Measurements from ENCODE around the gene PALB2.
A peak's percentile ranks its signal among the peaks of the same experiment; 100 is the strongest.

PALB2 gene

GRCh38 chr16:23640931-23641765 is at the start of gene PALB2, which contains the start of gene DCTN5:
TSS of gene PALB2 (minus strand) at chr16:23641310. CDS start at chr16:23641157, 153 bp downstream.
TSS of gene DCTN5 (plus strand) at chr16:23641466. CDS start at chr16:23641543, 77 bp downstream.
- DNase-seq: peak; percentile 89 to 91

- no peak for DNase-seq
Measured at GRCh38 chr16:23689442-23690187, 48.5 kb upstream of the PALB2 start.

- no peak for DNase-seq
Measured at GRCh38 chr16:23687034-23687808, 46.1 kb upstream of the PALB2 start.

DNA sequence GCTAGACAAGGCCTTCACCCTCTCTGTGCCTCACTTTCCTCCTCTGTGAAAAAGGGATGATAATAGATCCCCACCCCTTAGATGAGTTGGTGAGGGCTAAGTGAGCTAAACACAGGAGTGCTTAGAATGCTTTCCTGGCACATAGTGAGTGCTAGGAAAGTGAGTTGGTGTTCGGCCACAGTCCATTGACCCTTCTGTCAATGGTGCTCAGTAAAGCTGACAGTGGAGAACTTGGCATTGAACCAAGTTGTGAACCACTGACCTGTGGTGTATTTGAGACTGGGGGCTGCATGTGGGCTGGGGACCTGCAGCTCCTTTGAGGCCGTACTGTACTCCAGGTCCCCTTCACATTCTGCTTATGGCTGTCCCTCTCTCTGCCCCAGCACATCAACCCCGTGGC is 42.4 kb upstream of the PALB2 start:
- no peak for DNase-seq

GRCh38 chr16:23682181-23682580 is 41.1 kb upstream of the PALB2 start:
- no peak for DNase-seq

GRCh38 chr16:23679986-23680336 is 38.9 kb upstream of the PALB2 start:
- no peak for DNase-seq

- peak; percentile 47 to 49 for DNase-seq
Measured at GRCh38 chr16:23679274-23679985, 38.3 kb upstream of the PALB2 start.

GRCh38 chr16:23678430-23679273 is 37.5 kb upstream of the PALB2 start, which contains the start of gene PLK1:
TSS of gene PLK1 (plus strand) at chr16:23678889. CDS start at chr16:23678933, 44 bp downstream.
- DNase-seq: peak; percentile 86 to 90

DNA sequence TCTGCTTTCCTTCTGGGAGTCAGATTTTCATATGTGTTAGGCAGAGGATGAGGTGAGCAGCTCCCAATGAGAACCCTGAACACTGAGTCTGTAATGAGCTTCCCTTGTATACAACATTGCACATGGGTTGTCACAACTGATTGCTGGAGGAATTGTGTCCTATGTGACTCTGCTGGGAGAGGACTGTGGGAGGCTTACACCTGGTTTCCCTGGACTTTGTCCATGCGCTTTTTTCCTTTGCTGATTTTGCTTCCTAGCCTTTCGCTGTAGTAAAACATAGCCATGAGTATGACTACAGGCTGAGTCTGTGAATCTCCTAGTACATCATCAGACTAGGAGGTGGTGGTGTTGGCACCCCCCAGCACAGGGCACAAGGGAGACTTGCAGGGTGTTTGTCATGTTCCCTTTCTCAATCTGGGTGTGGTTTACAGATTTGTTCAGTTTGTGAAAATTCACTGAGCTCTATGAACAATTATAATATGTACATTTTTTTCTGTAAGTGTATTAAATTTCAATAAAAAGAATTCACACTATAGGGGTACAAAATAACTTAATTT is 35.9 kb upstream of the PALB2 start:
- no peak for DNase-seq

DNA sequence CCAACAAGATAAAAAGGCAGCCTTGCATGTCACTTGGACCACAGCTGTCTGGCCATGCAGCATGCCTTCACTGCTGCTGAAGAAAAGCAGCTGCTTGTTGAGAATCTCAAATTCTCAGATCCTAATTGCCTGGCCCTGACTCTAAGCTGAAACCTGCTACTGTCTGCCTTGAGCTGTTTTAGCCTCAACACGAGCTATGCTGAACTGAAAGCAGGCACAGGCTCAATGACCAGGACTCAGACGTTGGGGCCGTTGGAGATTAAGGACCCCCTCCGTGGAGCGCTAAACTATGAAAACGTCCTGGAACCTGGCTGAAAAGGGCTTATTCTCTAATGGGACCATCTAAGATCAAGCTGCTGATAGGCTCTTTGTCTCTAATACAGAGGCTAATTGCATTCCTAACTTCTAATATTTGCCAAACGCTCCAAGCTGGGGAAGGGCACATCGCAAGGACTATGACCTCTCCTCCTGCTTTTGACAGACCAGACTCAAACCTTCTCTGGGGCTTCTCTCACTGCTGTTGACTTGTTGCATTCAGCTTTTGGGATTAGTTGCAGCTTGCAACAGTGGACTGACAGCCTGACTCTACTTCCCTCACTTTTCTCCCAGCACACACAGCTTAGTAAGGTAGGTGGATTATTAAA is 33.0 kb upstream of the PALB2 start:
- no peak for DNase-seq

GRCh38 chr16:23670137-23670776 is 29.1 kb upstream of the PALB2 start:
- DNase-seq: peak; percentile 47 to 64

DNA sequence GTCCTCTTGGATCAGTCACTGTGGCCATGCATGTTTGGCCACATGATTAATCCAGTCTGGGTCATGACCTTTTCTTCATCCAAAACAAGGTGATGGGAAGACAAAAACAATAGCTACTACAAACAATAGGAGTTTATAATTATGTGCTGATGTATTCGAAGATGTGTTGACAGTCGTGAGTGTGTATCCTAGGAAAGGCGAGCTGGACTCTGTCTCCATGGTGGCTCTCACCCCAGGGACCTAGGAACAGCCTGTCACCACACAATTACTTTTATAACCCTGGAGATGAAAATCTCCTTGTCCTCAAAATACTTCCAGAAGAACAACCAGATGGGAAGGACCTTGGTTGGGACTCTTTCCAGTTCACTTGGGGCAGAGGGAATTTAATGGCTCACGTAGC is 27.8 kb upstream of the PALB2 start:
- no peak for DNase-seq

- no peak for DNase-seq
Measured at GRCh38 chr16:23668225-23668624, 27.1 kb upstream of the PALB2 start.

DNA sequence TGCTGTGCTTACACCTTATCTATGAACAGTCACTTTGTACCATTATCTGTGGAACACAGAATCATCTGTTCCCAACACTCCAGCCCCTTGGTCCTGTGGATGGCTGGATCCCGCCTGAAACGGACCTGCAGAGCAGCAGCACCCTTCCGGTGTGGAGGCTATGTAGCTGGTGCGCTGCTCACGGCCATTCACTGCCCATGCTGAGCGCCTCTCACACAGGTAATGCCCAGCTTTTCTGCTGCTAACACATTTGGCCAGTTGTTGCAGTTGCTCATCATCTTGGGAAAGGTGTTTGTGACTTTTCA is 26.2 kb upstream of the PALB2 start:
- DNase-seq: no peak

- DNase-seq: no peak
Measured at GRCh38 chr16:23666571-23667354, 25.7 kb upstream of the PALB2 start.

GRCh38 chr16:23663918-23664317 is 22.8 kb upstream of the PALB2 start:
- no peak for DNase-seq

DNA sequence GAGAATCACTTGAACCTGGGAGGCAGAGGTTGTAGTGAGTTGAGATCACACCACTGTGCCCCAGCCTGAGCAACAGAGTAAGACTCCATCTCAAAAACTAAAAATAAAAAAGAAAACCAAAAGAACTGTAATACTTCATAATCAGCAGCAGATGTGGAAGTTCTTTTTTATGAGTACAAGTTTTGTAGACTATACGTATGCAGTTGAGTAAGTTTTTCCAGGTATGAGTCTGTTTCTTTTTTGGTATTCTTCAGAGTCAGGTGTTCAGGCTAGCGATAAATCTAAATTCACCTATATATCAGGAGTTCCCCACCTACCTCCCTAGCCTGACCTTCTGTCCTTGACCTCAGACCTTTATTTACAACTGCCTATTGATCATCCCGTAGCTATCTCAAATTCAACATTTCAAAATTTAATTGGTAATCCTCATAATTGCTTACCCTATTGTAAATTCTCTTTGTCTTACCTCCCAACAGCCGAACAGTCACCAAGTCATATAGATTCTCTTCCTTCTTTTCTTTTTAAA is 10.9 kb upstream of the PALB2 start:
- DNase-seq: no peak

DNA sequence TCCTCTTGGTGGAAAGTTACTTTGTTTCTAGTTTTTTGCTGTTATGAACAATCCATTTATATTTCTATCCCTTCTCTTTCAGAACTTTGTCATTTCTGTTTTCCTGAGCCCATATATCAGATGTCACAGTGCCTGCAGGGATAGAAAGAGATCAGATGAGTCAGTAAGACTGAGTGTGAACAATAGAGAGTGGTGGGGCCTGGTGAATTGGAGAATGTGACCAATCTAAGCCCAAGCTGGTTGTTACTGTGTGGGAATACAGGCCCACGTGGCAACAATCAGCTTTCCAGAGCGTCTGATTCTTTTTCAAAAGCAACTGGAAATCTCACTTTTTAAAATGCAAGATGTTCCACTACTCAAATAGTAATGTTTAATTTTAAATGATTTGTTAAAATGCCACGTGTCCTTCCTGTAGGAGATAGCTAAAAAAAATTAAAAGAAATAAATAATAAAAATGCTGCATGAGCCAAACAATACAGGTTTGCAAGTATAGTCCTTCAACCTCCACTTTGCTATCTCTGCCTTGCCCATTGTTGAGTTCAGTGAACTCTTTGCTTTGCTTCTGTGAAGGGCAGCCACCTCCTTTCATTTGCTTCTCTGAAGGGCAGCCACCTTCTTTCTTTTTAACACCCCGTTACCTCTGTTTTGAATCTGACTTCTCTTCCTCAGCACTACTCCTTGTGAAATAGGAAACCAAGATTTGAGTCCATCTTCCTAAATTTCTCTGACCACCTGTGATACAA is 9.7 kb upstream of the PALB2 start:
- DNase-seq: peak in 1 of 2 experiments; percentile 18

Data from activated CD4-positive, alpha-beta T cell treated with anti-CD3 and anti-CD28 coated beads, Interleukin-2, amount 50 U/mL, for 48 hours (primary cell).